ENCODE measurements around the gene ASCC3.
"Not testable (repeated sequence)": the region's sequence is repeated elsewhere in the genome, so short reads cannot be mapped to it uniquely, and the experiment has no call there.

Gene ASCC3, protein sequence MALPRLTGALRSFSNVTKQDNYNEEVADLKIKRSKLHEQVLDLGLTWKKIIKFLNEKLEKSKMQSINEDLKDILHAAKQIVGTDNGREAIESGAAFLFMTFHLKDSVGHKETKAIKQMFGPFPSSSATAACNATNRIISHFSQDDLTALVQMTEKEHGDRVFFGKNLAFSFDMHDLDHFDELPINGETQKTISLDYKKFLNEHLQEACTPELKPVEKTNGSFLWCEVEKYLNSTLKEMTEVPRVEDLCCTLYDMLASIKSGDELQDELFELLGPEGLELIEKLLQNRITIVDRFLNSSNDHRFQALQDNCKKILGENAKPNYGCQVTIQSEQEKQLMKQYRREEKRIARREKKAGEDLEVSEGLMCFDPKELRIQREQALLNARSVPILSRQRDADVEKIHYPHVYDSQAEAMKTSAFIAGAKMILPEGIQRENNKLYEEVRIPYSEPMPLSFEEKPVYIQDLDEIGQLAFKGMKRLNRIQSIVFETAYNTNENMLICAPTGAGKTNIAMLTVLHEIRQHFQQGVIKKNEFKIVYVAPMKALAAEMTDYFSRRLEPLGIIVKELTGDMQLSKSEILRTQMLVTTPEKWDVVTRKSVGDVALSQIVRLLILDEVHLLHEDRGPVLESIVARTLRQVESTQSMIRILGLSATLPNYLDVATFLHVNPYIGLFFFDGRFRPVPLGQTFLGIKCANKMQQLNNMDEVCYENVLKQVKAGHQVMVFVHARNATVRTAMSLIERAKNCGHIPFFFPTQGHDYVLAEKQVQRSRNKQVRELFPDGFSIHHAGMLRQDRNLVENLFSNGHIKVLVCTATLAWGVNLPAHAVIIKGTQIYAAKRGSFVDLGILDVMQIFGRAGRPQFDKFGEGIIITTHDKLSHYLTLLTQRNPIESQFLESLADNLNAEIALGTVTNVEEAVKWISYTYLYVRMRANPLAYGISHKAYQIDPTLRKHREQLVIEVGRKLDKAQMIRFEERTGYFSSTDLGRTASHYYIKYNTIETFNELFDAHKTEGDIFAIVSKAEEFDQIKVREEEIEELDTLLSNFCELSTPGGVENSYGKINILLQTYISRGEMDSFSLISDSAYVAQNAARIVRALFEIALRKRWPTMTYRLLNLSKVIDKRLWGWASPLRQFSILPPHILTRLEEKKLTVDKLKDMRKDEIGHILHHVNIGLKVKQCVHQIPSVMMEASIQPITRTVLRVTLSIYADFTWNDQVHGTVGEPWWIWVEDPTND (N-terminal part only)

DNA sequence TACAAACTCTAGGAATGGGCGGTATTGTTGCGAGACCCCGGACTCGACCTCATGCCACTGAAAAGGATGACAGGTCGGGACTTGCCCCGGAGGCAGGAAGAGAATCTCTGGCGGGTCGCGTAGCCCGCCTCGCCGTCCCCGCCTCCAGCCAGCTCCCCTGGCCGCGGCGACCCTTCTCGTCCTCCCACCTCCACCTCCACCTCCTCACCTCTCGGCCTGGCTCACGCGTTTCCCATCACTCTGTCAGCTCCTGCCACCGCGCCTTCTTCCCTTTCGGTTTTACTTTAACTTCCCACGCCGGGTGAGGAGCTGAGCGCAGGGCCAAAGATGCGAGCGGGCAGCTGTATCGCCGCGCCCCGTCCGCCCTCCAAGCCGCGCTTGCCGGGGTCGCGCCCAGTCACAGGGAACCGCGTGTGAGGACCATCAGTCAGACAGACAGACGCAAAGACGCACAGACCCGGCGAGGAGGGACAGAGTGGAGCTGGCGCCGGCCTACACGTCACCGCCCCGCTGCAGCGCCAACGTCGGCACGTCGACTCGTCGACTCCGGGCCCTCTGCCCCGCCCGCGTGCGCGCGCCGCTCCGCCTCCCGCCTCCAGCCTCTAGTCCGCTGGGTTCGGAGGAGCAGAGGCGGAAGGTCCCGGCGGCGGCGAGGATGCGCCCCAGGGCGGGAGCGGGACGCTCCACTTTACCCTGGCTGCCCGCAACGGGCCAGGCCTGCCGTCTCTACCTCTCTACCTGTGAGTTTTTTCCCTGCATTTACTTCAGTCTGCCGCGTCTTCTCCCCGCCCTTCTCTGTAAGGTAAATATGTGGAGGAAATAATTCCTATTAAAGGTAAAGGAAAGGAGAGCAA is at the start of gene ASCC3:
ASCC3 (minus strand) TSS at position 477 of the 854 bp plus-strand sequence. CDS start 13,332 bp downstream, outside the sequence.
- peak; percentile 97 for DNase-seq

DNA sequence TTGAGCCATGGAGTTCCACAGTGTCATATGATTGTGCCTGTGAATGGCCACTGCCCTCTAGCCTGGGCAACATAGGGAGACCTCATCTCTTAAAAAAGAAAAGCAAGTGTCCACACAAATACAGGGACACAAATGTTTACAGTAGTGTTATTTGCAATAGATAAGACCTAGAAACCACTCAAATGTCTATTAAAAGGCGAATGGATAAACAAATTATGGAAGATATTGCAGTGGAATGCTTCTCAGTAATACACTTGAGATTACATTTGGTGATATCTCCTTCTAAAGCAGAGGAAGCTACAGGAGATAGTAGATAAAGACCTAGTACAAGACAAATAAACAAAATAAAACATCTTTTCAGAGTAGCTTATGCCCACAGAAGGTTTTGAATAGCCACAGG is 44.6 kb upstream of the ASCC3 start:
- no peak for DNase-seq

DNA sequence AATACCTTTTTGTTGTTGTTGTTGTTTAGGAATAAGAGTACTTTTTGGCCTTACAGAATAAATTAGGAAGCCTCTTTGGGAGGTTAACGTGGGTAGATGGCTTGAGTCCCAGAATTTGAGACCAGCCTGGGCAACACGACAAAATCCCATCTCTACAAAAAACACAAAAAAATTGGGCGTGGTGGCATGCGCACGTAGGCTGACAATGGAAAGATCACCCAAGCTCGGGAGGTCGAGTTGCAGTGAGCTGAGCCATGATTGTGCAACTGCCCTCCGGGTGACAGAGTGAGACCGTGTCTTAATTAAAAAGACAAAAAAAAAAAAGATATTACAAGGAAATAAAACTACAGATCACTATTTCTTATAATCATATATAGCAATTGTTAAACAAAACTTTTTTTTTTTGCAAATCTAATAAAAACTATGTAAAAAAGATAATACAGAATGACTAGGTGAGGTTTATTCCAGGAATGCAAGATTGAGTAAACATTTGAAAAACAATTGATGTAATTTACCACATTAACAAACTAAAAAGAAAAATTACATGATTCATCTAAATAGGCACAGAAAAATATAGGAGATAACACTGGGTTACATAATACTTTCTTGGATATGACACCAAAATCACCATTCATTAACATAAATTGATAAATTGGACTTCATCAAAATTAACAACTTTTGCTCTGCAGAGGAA is 43.6 kb upstream of the ASCC3 start:
- DNase-seq, result no peak

DNA sequence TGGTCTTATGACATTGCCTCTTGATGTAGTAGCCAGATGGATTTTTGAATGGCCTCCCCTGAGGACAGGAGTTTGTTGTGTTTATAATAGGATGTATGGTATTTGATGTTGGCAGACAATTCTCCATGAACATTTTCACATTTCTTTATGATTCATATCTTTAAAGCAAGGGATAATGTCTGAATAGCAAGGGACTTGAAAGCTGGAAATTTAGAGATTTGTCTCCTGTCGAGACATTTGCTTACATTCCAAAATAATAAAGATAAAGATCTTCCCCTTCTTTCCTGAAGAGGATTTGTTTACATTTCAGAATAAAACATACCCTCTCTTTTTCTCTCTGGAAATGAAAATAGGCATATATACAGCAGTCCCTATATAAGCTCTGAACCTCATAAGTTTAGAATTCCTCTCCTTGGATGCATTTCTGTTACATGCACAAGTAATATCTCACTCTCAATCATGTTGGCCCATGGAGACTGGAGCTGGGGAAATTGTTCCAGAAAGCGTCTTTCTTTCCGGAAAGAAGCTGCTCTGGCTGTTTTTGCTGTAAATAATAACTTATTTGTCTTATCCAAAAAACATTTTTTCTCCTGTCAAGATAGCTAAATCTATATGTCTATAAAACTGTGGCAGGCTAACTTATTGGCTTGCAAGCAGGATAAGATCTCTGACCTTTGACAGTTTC is 42.5 kb upstream of the ASCC3 start:
- DNase-seq, result no peak

DNA sequence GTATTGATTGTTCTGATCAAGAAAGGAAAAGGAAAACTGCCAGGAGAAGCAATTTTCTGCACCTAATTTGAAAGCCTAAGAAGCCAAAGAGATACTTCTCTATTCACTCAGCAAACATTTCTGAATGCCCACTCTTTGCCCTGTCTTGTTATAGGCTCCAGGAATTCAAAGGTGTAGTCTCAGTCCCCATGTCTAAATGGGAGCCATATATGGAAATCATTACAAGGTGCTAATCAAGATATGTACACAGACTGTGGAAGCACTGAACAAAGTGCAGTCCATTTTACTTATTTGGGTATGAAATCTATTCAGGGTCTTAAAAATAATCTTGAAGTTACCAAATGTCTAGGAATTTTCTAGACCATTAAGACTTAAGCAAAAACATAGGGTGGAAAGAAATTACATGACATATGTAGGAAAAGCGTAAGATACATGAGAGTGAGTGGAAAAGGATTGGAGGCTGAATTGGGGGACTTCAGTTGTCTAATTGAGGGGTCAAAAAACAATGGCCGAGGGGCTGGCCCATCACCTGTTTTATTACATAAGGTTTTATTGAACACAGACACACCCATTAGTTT is 39.0 kb upstream of the ASCC3 start:
- DNase-seq, result no peak

DNA sequence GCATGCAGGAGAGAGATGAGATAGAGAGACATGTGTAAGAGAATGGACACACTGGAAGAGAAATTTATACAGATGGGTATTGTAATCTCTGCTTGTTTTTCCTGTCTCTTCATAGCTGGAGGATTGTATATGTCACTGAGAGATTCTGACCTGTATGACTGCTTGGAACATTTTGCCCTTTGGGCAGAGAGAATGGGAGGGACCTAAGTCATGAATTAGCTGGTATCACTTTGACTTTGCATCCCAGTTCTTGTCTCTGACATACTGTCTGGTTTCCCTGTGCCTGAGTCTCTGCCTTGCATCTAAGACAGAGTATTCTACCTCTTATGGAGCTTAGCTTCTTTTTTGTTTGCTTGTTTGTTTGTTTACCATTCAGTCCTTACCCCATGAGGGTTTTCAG is 37.0 kb upstream of the ASCC3 start:
- no peak for DNase-seq

DNA sequence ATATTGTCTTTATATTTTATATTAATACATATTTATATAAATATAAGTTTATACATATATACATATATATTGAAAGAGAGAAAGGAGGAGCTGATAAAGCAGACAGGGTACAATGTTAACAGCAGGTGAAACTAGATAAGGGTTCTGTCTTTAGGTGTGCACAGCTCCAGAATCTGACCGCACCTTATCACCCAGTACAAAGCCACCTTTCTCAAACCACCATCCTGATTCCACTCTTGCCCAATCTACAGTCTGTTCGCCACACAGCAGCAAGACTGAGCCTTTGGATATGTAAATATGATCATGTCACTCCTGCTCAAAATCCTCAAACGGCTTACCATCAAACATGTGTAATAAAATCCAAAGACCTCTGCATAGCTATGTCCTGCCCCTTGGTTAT is 34.7 kb upstream of the ASCC3 start:
- no peak for DNase-seq

DNA sequence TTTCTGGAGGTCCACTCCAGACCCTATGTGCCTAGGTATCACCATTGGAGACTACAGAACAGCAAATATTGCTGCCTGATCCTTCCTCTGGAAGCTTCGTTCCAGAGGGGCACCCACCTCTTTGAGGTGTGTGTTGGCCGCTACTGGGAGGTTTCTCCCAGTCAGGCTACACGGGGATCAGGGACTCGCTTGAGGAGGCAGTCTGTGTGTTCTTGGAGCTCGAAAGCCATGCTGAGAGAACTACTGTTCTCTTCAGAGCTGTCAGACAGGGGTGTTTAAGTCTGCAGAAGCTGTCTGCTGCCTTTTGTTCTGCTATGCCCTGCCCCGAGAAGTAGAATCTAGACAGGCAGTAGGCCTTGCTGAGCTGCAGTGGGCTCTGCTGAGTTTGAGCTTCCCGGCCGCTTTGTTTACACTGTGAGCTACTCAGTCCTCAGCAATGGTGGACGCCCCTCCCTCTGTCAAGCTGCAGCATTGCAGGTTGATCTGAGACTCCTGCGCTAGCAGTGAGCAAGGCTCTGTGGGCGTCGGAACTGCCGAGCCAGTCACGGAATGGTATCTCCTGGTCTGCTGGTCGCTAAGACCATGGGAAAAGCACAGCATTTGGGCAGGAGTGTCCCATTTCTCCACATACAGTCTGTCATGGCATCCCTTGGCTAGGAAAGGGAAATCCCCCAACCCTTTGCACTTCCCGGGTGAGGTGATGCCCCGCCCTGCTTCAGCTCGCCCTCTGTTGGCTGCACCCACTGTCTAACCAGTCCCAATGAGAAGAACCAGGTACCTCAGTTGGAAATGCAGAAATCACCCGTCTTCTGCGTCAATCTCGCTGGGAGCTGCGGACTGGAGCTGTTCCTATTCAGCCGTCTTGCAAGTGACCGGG is 32.5 kb upstream of the ASCC3 start:
- DNase-seq, result peak; percentile 91

DNA sequence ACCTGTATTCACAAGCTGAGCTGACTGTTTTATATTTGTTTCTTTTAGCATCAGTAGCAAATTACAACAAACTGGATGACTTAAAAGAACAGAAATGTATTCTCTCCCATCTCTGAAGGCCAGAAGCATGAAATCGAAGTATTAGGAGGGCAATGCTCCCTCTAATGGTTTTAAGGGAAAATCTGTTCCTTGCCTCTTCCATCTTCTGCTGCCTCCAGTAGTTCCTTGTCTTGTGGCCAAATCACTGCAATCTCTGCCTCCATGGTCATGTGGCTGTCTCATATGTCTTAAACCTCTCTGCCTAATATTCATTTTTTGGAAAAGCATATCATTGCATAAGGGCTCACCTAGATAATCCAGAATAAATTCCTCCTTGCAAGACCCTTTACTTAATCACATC is 25.2 kb upstream of the ASCC3 start:
- no peak for DNase-seq

DNA sequence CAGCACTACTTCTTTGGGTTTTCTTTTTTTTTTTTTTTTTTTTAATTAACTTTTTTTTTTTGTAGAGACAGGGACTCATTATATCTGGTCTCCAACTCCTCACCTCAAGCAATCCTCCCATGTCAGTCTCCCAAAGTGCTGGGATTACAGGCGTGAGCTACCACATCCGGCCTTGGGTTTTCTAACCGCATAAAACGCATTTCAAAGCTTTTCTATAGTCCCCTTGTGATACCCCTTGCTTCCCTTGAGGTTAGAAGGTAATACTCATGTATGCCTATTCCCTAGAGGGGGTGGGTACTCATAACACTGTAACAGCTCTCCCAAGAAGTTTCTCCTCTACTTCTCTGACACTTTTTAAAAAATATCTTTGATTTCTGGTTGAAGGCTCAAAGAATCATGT is 23.9 kb upstream of the ASCC3 start:
- no peak for DNase-seq

DNA sequence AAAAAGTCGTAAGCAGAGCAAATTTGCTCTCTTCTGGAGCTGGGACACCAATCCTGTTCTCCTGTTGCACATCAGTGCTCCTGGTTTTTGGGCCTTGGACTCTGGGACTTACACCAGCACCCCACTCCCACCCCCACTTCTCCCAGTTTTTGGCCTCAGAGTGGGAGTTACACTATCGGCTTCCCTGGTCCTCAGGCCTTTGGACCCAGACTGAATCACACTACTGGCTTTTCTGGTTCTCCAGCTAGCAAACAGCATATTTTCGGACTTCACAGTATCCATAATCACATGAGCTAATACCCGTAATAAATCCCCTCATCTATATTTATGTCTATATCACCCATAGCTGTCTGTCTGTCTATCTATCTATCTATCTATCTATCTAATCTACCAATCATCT is 23.2 kb upstream of the ASCC3 start:
- no peak for DNase-seq

DNA sequence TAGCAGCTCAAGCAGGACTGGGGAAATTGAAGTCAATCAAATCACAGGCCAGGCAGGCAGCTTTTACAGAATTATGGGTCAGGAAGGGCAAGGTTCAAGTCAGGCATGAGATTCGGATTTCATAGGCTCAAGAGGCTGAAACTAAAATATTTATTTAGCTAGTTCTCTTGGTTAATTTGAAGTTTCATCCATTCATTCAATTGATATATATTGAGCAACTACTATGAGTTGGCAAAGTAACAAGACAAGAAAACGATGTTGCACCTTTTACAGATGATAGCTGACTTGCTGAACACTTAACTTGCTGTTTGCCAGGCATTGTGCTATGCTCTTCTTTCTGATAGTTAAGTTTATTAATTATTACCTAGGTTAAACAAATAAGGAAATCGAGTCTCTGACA is 20.5 kb upstream of the ASCC3 start:
- DNase-seq, result no peak

DNA sequence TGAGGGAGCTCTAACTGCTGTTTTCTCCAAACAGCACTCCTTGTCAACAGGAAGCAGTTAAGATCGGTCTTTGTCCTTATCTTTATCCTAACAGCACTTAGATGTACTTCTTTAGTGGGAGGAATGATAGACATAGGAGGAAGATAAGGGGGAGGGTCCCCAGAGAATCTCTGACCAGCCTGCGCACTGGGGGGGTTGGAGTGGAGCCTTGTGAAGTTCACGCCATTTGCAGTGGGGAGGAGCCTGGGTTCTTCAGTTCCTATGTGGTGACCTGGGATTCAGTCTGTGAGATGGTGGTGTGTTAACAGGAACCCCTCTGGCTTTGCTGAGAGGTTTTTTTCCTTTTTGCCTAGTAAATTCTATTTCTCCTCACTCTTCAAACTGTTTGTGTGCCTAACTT is 18.1 kb upstream of the ASCC3 start:
- no peak for DNase-seq

DNA sequence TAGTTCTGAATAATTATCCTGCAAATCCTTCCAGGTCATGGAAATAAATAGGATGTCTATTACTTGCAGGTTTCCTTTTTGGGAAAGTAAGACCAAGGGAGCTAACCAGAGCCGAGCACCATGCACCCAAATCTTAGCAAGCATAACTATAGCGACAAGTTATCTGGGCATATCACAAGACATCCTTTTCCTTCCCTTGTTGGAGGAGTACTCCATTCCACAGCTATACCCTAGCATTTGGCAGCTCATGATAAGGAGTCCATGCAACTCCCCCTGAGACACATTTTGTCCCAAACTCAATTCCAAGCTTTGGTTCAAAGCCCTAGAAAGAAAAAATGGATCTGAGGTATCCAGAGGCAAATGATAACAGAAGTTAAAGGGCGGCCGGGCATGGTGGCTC is 16.5 kb upstream of the ASCC3 start:
- DNase-seq, result no peak

DNA sequence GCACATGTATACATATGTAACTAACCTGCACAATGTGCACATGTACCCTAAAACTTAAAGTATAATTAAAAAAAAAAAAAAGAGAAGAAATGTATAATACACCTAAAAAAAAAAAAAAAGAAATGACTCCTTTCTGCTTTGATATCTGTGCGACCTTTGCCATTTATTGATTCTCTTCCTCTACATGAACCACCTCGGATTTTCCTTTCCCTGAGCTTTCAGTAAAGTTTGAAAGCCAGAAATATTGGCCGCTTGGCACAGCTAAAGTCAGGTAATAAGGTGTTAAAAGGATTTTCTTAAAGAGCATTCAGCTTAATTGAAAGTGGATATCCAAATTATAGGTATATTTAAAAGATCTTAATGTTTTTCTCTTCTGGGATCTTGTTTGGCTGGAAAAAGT is 12.6 kb upstream of the ASCC3 start:
- no peak for DNase-seq

DNA sequence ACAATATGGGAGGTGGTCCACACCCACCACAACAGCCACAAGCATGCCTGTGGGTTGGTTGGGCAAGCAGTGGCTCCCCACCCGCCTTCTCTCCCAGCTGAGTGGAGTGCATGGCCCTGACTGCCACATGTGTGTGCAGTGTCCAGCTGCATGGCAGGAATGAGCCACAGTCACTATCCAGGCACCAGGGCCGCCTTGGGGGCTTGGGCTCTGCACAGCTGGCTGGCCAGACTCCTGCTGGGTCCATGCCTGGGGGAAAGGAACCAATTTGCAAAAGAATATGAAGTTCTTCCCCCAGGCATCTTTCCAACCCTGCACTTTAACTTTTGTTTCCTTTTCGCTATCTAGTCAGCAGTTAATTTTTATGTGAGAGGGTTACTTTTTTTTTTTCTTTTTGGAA is 11.6 kb upstream of the ASCC3 start:
- DNase-seq, result peak; percentile 69

DNA sequence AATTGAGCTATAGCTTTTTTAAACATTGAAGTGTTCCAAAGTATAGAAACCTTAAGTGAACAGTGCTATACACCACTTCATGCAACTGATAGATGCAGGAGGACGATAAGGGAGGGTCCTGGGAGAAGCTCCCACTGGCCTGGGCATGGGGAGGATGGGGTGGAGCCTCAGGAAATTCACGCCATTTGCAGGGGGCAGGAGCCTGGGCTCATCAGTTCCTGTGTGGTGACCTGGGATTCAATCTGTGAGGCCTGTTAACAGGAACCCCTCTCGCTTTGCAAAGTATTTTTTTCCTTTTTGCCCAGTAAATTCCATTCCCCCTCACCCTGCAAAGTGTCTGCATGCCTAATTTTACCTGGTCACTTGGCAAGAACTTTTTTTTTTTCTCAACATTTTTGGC is 11.0 kb upstream of the ASCC3 start:
- DNase-seq, result peak; percentile 53

DNA sequence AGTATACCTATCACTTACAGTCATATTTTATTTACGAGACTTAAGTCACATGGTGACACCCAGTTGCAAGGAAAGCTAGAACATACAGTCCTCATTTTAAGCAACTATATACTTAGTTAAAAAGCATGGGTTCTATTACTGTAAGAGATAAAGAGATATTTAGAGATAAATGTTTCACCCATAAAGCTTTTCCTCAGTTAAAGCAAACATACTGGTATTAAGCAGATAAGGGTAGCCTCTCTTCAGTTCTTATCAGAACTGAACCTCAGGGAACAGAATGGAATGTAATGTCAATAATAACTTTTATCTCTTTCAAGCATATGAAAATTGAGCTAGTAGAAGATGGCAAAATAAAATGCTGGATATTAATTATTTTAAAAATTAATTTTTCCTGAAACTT is 9.9 kb upstream of the ASCC3 start:
- no peak for DNase-seq

DNA sequence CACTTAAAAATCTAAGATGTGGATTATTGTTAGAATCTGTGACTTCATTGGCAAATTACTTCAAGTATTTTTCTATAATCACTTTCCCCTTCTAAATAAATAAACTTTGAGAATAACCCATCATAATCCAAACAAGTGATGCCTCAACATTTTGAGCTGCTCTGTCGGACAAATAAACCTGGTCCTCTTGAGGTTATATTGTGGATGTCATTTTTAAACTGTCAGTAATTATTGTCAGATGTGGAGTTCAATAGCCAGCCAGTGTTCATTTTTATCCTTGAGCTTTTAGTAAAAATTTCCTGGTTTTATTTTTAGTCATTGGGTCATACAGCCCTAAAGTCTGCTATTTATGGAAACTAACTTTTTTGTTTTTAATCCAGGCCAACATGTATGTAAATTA is 9.5 kb upstream of the ASCC3 start:
- DNase-seq, result not testable (repeated sequence)

DNA sequence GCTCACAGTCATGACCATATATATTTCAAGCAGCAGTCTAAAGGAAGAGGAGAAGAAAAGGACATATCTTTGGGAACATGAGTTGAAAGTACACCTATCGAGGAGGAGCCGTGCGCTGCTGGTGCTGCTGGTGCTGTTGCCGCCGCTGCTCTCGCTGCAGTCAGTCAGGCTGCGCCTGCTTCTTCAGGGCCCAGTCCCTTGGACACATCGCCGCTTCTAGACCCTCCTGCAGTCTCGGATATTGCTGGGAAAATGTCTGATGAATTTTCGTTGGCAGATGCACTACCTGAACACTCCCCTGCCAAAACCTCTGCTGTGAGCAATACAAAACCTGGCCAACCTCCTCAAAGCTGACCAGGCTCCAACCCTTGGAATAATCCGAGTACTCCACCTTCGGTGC is 8.2 kb upstream of the ASCC3 start:
- DNase-seq, result no peak
